GM21576 (cell line): ENCODE results near the gene COL2A1.
A peak's percentile ranks its signal among the peaks of the same experiment; 100 is the strongest.

Experiments
- ATAC-seq: cut with Tn5 transposase; IDR thresholded peaks from one replicate; pipeline ENCODE4 v1.9.1; 2021; ENCODE audit warnings: mild to moderate bottlenecking, moderate library complexity; ENCODE audit not compliant: unreplicated experiment

Gene COL2A1

DNA sequence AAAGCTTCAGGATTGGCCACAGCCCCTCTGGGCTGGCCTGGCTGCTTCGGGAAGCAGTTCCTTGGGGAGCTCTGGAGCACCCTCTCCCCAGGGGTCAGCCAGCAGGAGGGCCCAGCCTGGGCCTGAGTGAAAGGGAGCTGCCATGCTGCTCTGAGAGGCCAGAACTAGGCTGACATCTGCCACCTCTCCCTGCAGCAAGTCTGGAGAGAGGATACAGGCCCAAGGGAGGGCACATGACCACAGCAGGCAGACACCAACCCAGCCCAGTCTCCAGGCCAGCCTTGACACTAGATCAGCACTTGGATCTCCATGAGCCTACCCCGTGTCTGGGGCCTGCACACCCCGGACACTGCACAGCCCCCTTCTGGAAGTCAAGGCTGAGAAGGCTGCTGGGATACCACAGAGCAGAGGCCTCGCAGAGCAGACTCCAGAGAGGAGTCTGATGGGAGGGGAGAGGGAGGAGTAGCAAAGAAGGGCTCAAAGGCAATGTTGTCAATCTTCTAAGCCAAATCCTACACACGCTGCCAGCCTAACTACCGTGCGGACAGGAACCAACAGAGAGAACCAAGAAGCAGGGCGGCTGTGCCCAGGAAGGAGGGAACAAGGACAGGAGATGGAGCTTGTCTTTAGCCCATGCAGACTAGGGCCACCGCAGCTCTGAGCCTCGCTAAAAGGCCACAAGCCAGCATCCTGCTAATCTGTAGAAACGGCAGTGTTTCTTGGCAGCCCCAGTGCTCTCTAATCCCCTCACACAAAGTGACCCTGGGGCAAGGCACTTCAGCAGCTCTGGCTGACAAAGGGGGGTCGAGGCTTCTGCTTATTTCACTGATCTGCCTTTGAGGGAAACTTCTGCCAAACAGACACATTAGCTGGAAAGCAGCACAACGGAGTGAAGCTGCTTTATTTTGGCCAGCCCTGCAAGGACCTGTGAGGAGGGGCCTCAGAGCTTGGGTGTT is 12.9 kb downstream of the COL2A1 start:
- ATAC-seq: no peak

DNA sequence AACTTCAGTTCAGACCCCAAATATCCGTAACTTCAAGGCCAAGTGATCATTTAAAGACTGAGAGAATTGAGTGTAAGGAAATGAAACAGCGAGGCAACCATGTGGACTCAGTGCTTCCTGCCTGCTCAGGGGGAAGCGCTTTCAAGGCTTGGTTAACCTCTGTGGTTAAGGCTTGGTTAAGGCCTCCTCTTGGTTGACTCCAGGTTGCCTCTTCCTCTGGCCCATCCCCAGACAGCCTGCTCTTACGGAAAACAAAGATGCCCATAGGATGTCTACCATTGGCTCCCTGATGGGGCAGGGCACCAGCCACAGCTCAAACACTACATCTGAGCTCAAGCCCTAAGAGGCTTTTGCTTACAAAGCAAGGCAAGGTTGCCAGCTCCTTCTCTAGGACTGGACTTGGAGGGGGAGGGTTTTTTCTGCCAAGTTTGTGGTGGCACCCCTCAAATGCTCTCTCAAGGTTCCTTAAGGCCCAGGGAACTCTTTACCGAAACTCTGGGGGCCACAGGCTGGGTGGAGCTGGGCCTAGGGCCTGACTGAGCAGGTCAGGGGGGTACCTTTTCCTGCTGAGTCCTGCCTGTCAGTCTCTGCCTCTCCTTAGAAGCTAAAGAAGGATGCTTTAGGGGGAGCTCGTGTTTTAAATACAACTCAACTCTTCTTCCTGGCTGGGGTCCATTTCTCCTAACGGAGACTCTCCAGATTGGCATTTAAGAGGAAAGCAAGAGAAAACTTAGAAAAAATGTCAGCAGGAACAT is 13.7 kb downstream of the COL2A1 start:
- peak; percentile 98 for ATAC-seq

GRCh38 chr12:47989666-47990065 is 14.6 kb downstream of the COL2A1 start:
- ATAC-seq: no peak

- ATAC-seq: no peak
These were observed 15.3 kb downstream of the COL2A1 start for GRCh38 chr12:47989023-47989417.

DNA sequence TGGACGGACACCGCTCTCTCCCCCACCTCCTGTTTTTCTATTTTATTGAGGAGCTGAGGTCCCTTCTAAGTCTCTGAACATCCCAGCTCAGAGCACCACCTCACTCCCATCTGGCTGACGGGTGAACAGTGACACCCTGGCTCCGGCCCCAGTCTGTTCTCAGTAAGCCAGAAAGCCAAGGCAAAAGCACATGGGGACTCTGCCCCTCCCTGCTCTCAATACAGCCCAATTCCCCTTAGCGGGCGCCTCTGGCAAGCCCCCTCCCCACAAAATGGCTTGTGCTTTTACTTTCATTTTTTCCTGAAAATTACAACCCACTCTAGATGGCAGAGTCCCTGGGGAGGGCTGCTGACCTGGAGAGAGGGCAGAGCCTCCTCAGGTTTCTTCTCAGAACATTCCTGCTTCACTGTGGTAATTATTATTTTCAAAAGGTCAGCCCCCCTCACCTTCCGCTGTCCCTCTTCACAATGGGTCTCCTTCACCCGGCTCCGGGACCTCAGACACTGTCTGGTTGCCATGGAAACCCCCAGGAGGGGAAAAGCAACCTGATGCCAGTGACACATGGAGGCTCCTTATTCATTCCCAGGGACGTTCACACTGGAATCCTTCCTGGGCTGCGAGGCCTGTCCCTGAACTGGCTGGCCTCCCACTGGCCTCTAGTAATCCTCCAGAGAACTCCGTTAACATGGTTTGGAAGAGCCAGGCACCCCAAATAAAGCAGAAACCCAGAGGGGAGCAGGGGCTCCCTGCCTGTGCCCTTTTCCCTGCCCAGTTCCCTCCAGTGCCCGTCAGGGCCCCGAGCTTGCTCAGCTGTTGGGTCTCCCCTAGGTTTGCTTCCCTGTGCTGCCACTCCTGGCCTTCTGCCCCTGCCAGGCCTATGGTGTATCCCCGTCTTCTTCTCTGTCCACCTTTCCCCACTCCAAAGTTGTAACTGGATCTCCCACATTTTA is 15.9 kb downstream of the COL2A1 start:
- ATAC-seq: no peak

DNA sequence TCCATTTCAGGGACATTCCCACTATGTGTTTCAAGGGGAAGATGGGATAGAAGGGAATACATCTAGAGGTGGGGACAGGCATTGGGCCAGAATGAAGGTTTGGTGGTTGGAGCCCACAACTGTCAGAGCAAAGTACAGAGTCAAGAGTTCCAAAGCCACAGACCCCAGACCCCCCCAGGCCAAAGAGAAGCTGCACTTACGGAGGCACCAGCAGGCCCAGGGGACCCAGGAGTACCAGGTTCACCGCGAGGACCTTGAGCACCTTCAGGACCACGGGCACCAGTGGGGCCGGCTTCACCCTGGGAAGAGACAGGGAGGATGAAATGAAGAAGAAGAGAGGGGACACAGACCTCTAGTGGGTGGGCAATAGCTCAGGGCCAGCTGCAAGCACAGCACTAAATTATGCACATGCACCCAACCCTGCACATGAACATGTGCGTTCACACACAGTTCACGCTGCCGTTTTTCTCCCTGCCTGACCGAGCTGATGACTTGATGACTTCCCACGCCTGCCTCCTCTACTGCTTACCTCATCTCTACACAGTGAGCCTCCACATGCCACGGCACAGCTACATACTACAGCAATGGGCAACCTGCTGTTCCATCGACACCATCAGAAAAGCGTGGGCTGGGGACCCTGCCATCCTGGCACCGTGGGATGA is 16.7 kb downstream of the COL2A1 start:
- no peak for ATAC-seq

DNA sequence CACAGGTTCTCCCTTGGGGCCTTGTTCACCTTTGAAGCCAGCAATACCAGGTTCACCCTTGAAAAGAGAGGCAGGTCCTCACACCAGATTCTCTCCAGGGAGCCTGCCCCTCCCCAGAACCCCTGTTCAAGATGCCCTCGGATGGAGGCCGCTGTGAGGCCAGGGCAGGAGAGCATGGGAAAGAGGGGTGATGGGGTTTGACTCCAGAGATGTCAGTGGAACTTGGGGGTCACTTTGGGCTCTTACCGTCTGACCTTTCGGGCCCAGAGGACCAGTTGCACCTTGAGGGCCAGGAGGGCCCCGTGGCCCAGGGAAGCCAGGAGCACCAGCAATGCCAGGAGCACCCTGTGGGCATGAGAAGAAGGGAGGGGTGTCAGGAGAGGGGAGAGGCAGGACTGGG is 17.4 kb downstream of the COL2A1 start:
- ATAC-seq: no peak

GRCh38 chr12:47986291-47986660 is 18.0 kb downstream of the COL2A1 start:
- ATAC-seq: no peak

- ATAC-seq: no peak
These were observed 18.5 kb downstream of the COL2A1 start for GRCh38 chr12:47985596-47986290.

- no peak for ATAC-seq
These were observed 19.9 kb downstream of the COL2A1 start for GRCh38 chr12:47984331-47984801.

- ATAC-seq: no peak
These were observed 20.6 kb downstream of the COL2A1 start for GRCh38 chr12:47983541-47984115.

- no peak for ATAC-seq
These were observed 21.5 kb downstream of the COL2A1 start for GRCh38 chr12:47982770-47983169.

DNA sequence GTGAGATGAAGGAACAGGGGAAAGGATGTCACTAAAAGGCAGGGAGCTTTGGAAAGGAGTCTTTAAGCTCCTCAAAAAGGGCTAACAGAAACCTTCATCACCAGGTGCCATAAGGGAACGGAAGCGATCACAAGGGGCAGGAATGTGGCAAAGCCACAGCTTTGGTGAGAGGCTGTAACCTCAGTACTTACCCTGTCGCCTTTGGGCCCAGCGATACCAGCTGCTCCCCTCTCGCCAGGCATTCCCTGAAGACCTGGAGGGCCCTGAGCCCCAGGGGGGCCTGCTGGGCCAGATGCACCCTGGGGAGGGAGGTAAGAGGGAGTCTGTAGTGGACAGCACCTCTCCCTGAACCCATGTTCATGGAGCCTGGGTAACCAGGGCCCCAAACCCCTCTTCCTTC is 22.0 kb downstream of the COL2A1 start:
- no peak for ATAC-seq

GRCh38 chr12:47981496-47982260 is 22.6 kb downstream of the COL2A1 start:
- ATAC-seq: no peak

GRCh38 chr12:47980779-47981495 is 23.3 kb downstream of the COL2A1 start:
- no peak for ATAC-seq

- no peak for ATAC-seq
These were observed 24.1 kb downstream of the COL2A1 start for GRCh38 chr12:47980197-47980596.

GRCh38 chr12:47979686-47980085 is 24.6 kb downstream of the COL2A1 start:
- no peak for ATAC-seq

GRCh38 chr12:47979166-47979565 is 25.1 kb downstream of the COL2A1 start:
- no peak for ATAC-seq
